ENCODE measurements around the gene AMOTL2.
A peak's percentile ranks its signal among the peaks of the same experiment; 100 is the strongest.

Gene AMOTL2

GRCh38 chr3:134308350-134308891 lies 65.8 kb downstream of the AMOTL2 start:
- peak overlapping the region; percentile 38; the same call in 1 of the 2 replicates for H2AFZ ChIP-seq (ENCODE audit: low read depth, low read length)
- TF ChIP-seq EZH2phosphoT487 (IDR thresholded peaks at IDR 0.05; ENCODE audit: low read depth) (no peak), CTCF (IDR thresholded peaks at IDR 0.05; ENCODE audit: low read depth, low read length) (peak; percentile 96)
- H3K4me1 ChIP-seq (ENCODE audit: low read length), result peaks cover 5% of the 10 kb centered on the region; the same call in 1 of the 2 replicates
- H3K4me2 ChIP-seq (ENCODE audit: low read length), result peak overlapping the region; percentile 77
- H3K27ac ChIP-seq (ENCODE audit: low read length), result no peak overlapping the region
- peaks cover 35% of the 10 kb centered on the region for H3K27me3 ChIP-seq (ENCODE audit: low read depth, low read length)
- H3K79me2 ChIP-seq (ENCODE audit: low read length), result no peaks in the 10 kb centered on the region
- H3K4me3 ChIP-seq (ENCODE audit: low read length), result peak overlapping the region; percentile 69
- H4K20me1 ChIP-seq (ENCODE audit: insufficient read depth, low read length), result no peaks in the 10 kb centered on the region
- H3K9ac ChIP-seq (ENCODE audit: low read length), result no peak overlapping the region
- no peaks in the 10 kb centered on the region for H3K9me3 ChIP-seq (ENCODE audit: insufficient read depth, low read length)
- H3K36me3 ChIP-seq (replicated peaks; ENCODE audit: low read depth, low read length), result no peaks in the 10 kb centered on the region

- no peak overlapping the region for H3K9ac ChIP-seq (ENCODE audit: low read length)
- no peak overlapping the region for H3K27ac ChIP-seq (ENCODE audit: low read length)
- H2AFZ ChIP-seq (ENCODE audit: low read depth, low read length), result no peak overlapping the region
Observed at GRCh38 chr3:134307425-134307824, 66.8 kb downstream of the AMOTL2 start.

DNA sequence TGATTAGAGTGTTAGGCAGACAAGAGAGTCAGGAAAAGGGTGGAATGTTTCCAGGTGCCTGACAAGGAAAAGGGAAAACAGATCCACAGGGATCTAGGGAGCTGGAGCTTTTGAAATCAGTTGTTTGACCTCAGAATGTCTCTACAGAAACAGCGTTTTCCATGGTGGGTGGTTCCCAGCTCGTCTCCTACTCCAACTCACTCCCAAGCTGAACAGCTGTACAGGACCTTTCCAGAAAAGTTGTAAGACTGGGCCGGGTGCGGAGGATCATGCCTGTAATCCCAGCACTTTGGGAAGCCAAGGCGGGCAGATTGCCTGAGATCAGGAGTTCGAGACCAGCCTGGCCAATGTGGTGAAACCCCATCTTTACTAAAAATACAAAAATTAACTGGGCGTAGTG lies 67.9 kb downstream of the AMOTL2 start:
- Histone ChIP-seq H3K4me3 (ENCODE audit: low read length) (no peak overlapping the region), H2AFZ (ENCODE audit: low read depth, low read length) (no peak overlapping the region), H4K20me1 (ENCODE audit: insufficient read depth, low read length) (no peaks in the 10 kb centered on the region), H3K79me2 (ENCODE audit: low read length) (no peaks in the 10 kb centered on the region), H3K27me3 (ENCODE audit: low read depth, low read length) (peaks cover 35% of the 10 kb centered on the region), H3K9ac (ENCODE audit: low read length) (no peak overlapping the region), H3K36me3 (replicated peaks; ENCODE audit: low read depth, low read length) (no peaks in the 10 kb centered on the region), H3K4me2 (ENCODE audit: low read length) (no peak overlapping the region), H3K27ac (ENCODE audit: low read length) (no peak overlapping the region), H3K4me1 (ENCODE audit: low read length) (peaks cover 5% of the 10 kb centered on the region; the same call in 1 of the 2 replicates), H3K9me3 (ENCODE audit: insufficient read depth, low read length) (no peaks in the 10 kb centered on the region)
- TF ChIP-seq EZH2phosphoT487 (IDR thresholded peaks at IDR 0.05; ENCODE audit: low read depth), result no peak
- no peak for TF ChIP-seq CTCF (IDR thresholded peaks at IDR 0.05; ENCODE audit: low read depth, low read length)

More at GRCh38 chr3:134307425-134307824, 66.8 kb downstream of the AMOTL2 start:
- Histone ChIP-seq H3K4me1 (ENCODE audit: low read length) (peaks cover 5% of the 10 kb centered on the region; the same call in 1 of the 2 replicates), H3K4me2 (ENCODE audit: low read length) (no peak overlapping the region), H4K20me1 (ENCODE audit: insufficient read depth, low read length) (no peaks in the 10 kb centered on the region), H3K36me3 (replicated peaks; ENCODE audit: low read depth, low read length) (no peaks in the 10 kb centered on the region), H3K4me3 (ENCODE audit: low read length) (no peak overlapping the region), H3K27me3 (ENCODE audit: low read depth, low read length) (peaks cover 35% of the 10 kb centered on the region), H3K79me2 (ENCODE audit: low read length) (no peaks in the 10 kb centered on the region), H3K9me3 (ENCODE audit: insufficient read depth, low read length) (no peaks in the 10 kb centered on the region)
- TF ChIP-seq EZH2phosphoT487 (IDR thresholded peaks at IDR 0.05; ENCODE audit: low read depth) (no peak), CTCF (IDR thresholded peaks at IDR 0.05; ENCODE audit: low read depth, low read length) (no peak)

All from OCI-LY3 (cell line).